Amygdala (tissue), 56 donors: ENCODE results near the gene SDR9C7.
"Not testable (repeated sequence)": the region's sequence is repeated elsewhere in the genome, so short reads cannot be mapped to it uniquely, and the experiment has no call there.

Source experiments
- DNase-seq, 56 donors: peaks; one replicate each; lab custom pipeline; 2025; lab: John Stamatoyannopoulos, UW

The SDR9C7 gene

GRCh38 chr12:56921346-56921745 lies 12.9 kb downstream of the SDR9C7 start:
- no peak for DNase-seq

GRCh38 chr12:56918139-56918538 lies 16.1 kb downstream of the SDR9C7 start:
- not testable (repeated sequence) for DNase-seq

GRCh38 chr12:56916996-56917333 lies 17.2 kb downstream of the SDR9C7 start:
- no peak for DNase-seq

- DNase-seq: no peak
Measured at GRCh38 chr12:56916296-56916995, 17.8 kb downstream of the SDR9C7 start.

GRCh38 chr12:56914724-56915123 lies 19.5 kb downstream of the SDR9C7 start:
- no peak for DNase-seq

- DNase-seq: no peak
Measured at GRCh38 chr12:56914256-56914655, 20.0 kb downstream of the SDR9C7 start.

- DNase-seq: not testable (repeated sequence)
Measured at GRCh38 chr12:56909403-56909802, 24.8 kb downstream of the SDR9C7 start.

GRCh38 chr12:56908136-56908535 lies 26.1 kb downstream of the SDR9C7 start:
- no peak for DNase-seq

GRCh38 chr12:56905852-56906251 lies 28.4 kb downstream of the SDR9C7 start:
- DNase-seq: no peak

GRCh38 chr12:56903374-56903773 lies 30.8 kb downstream of the SDR9C7 start:
- no peak for DNase-seq

- DNase-seq: not testable (repeated sequence)
Measured at GRCh38 chr12:56901313-56901712, 32.9 kb downstream of the SDR9C7 start.

- DNase-seq: no peak
Measured at GRCh38 chr12:56900583-56900982, 33.6 kb downstream of the SDR9C7 start.

- no peak for DNase-seq
Measured at GRCh38 chr12:56898938-56899337, 35.3 kb downstream of the SDR9C7 start.

GRCh38 chr12:56897844-56898361 lies 36.3 kb downstream of the SDR9C7 start:
- no peak for DNase-seq

- no peak for DNase-seq
Measured at GRCh38 chr12:56896082-56896481, 38.1 kb downstream of the SDR9C7 start.

- no peak for DNase-seq
Measured at GRCh38 chr12:56894698-56895368, 39.4 kb downstream of the SDR9C7 start.

GRCh38 chr12:56891885-56892284 lies 42.3 kb downstream of the SDR9C7 start:
- DNase-seq: not testable (repeated sequence)

GRCh38 chr12:56886319-56886718 lies 47.9 kb downstream of the SDR9C7 start:
- no peak for DNase-seq

- DNase-seq: no peak
Measured at GRCh38 chr12:56885316-56885715, 48.9 kb downstream of the SDR9C7 start.

GRCh38 chr12:56884421-56884820 lies 49.8 kb downstream of the SDR9C7 start:
- no peak for DNase-seq

- DNase-seq: not testable (repeated sequence)
Measured at GRCh38 chr12:56882407-56882806, 51.8 kb downstream of the SDR9C7 start.
